HG02763 (cell line): ENCODE measurements around the gene CIBAR2.

Experiments
- ATAC-seq: cut with Tn5 transposase; IDR thresholded peaks from one replicate; pipeline ENCODE4 v1.9.1; 2021; ENCODE audit warnings: mild to moderate bottlenecking, moderate library complexity; ENCODE audit not compliant: unreplicated experiment

The CIBAR2 gene

DNA sequence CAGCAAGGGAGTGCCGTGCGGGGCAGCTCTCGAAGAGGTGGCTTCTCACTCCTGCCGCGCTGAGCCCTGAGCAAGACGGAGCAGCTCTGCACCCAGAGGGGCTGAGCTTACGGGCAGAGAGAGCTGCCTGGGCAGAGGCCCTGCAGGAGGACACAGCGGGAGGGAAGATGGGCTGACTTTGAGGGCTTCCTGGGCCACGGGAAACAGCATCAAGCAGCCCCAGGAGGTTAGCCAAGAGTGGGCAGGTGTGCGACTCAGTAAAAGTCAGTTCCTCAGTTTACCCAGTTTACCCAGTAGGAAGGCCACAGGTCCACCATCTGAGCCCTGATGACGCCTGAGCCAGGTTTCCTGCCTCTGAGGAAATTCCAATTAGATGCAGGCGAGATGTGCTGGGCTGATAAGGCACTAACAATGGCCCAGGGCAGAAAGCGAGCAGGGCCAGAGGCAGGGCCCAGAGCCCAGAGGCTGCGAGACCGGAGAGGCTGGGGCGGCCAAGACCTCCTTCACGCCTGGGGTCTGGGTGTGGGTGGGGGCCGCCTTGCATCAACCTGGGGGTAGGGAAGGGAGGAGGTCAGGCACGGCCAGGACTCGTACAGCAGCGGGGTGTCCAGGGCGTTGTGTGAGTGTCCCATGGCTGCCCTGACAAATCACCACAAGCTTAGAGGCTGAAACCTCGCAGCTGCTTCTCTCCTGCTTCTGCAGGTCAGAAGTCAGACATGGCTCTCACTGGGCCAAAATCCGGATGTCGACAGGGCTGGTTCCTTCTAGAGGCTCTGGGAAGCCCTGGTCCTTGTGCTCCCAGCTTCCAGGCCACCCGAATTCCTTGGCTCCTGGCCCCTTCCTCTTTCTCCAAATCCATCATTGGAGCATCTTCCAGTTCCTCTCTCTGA lies 32.0 kb upstream of the CIBAR2 start:
- no peak for ATAC-seq

DNA sequence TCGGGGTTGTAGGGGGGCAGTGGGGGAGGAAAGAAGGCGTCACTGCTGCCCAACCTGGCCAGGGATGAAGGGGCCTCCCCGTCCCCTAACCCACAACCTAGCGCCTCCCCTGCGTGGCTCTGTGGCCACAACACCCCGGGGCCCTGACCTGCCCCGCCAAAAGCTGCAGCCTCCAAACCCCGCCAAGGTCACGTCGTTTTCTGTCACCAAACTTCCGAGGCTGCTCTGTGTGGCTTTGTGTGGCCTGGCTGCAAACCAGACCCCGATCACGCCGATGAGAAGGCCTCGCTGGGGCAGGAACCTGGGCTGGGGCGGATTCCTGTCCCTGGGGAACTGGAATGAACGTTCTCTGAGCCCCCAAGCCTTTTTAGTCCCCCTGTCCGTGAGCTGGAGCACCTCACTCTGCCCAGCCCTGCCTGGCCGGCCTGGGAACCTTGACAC lies 30.5 kb upstream of the CIBAR2 start:
- no peak for ATAC-seq

DNA sequence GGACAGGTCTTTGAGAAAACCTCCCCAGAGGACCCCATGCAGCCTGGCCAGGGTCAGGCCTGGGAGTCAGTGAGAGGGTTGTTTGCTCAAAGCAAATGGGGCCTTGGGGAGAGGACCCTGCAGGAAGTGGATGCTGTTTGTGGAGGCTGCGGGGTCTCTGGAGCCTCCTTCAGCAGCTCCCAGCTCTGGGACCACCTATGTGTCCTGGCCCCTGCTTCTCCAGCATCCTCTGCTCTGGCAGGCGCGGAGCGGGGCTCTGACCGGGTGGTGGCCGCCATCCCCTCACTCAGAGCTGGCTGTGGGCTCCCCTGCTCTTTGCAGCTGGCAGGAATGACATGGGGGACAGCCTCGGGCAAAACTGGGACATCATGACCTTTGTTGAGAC lies 29.8 kb upstream of the CIBAR2 start:
- ATAC-seq = no peak

DNA sequence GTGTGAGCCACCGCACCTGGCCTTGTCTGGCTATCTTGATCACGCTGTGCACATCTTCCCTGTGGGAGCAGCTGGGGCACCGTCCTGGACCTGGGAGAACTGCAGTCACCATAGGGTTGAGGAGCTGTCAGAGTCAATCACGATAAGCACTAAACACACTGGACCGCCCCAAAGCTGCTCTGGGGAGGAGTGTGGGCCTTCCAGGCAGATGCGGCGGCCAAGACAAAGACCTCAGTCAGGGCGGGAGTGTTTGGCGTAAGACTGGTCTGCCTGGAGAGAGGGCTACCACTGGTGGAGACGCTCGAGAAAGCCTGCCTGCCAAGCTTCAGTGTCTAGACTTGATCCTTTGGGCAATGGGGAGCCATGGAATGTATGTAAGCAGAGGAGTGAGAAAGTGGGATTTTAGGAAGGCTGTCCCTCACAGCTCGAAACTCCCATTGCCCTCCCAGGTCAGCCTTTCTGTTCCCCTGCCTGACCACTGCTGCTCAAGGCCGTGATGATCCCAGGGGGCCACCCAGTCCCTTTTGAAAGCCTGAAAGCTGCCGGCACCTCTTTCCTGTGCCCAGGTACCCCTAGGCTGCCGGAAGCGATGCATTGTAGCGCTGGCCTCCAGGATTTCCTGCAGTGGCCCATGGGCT lies 29.3 kb upstream of the CIBAR2 start:
- no peak for ATAC-seq

DNA sequence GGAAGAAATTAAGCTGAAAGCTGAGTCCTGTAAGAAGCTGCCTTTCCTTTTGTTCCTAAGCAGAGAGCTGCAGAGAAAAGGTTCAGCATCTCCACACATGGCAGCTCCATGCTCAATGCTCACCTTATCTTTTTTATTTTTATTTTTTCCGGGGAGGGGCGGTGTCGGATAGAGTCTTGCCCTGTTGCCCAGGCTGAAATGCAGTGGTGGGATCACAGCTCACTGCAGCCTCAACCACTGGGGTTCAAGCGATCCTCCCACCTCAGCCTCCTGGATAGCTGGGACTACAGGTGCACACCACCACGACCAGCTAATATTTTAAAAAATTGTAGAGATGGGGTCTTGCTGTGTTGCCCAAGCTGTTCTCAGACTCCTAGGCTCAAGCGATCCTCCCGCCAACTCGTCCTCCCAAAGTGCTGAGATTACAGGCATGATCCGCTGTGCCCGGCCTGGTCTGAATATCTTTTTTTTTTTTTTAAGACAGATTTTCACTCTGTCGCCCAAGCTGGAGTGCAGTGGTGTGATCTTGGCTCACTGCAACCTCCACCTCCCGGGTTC lies 28.3 kb upstream of the CIBAR2 start:
- no peak for ATAC-seq

DNA sequence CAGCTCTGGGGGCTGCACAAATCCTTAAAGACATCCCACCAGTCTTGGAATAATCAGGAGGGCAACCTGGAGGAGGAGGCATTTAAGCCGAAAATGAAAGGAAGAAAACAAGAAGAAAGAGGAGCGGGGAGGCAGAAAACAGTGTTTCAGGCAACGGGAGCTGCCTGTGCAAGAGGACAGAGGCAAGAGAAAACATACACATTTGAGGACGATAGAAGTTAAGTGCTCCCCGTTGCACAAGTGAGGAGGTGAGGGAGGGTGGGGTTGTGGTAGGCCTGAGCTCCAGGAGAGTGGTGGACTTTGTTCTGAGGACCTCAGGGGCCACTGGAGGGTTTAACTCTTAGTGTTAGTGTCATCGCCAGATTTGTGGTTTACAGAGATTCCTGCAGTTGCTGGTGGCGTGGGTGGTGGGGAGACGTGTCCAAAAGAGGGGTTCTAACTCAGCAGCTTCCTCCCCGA lies 27.6 kb upstream of the CIBAR2 start:
- ATAC-seq = no peak

DNA sequence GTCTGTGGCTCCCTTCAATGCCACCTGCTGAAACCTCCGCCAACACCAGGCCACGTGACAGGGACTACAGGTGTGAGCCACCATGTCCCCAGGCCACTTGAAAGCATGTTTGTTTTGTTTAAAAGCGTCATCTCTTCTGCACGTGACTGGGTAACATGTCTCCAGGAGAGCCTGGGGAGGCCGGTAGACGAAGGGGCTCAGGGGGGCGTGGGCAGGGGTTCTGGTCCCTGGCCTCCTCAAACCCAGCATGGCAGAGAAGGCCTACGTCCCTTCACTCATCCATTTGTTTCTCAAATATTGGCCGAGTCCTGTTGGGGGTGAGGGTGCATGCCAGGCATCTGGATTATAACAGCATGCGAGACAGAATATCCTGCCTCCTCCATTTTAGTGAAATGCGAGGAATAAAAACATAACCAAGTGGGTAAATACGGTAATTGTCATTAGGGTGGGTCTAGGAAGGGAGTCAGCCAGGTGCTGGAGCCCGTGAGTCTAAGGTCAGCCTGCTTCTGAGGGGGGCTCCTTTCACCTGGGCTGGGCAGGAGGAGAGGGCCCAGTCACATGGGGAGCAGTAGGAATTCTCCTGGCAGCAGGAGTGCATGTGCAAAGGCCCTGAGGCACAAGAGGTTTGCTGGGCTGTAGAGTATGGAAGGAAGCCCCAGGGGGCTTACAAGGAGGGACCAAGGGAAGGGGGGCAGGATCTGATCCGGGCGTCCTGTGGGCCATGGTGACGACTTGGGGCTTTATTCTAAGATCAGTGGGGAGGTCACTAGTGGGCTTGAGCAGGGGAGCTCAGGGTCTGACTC lies 26.8 kb upstream of the CIBAR2 start:
- ATAC-seq = no peak

DNA sequence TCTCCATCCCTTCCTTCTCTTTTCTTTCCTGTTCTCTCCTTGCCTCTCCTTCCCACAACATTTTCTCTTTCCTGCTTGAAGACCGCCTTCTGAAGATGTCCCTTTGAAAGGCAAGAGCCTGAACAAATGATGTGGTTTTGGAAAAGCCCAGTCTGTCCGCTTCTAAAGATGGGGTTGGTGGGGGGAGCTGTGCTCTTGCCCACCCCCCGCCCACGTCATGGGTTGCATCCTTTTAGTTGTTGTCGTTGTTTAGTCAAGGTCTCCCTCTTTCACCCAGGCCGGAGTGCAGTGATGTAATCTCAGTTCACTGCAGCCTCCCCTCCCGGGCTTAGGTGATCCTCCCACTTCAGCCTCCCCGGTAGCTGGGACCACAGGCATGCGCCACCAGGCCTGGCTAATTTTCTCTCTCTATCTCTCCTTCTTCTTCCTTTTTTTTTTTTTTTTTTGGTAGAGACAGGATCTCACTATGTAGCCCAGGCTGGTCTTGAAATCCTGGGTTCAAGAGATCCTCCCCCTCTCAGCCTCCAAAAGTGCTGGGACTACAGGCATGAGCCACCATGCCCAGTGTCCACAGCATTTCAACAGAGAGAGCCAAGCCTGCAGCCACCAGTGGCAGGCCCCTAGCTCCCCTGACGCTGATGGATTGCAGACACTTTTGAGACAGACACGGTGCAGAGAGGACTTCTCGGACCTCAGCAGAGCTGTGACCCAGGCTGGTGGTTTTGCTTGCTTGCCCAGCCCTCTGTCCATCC lies 26.0 kb upstream of the CIBAR2 start:
- no peak for ATAC-seq

DNA sequence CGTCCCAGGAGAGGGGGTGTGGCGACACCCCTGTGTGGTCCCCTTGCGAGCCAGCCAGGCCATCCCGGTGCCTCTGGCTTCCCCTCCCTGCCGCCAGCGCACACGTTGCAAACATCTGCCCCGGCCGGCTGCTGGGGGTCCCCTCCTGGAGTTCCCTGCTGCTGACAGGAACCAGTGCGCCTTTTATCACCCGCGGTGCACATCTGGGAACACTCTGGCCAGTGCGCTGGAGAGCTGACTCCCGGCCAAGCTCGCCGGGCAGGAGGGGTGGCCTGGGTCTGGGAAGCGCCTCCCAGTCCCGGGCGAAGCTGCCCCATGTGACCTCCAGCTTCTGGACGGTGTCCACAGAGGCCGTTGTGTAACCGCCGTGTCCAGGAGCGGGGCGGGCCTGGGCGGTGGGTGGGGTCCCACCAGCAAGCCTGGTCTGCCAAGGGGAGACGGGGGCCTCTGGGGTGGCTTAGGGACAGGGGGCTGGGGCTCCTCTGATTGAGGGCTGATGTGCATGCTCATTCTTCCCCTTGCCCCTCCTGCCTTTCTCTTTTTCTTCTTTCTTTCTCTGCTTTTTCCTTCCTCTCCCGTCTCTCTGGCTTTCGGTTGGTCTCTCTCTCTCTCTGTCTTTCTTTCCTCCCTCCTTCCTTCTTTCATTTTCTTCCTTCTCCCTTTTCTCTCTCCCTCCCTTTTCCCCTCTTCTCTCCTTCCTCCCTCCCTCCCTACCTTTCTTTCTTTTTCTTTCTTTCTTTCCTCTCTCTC lies 25.2 kb upstream of the CIBAR2 start:
- ATAC-seq = no peak

DNA sequence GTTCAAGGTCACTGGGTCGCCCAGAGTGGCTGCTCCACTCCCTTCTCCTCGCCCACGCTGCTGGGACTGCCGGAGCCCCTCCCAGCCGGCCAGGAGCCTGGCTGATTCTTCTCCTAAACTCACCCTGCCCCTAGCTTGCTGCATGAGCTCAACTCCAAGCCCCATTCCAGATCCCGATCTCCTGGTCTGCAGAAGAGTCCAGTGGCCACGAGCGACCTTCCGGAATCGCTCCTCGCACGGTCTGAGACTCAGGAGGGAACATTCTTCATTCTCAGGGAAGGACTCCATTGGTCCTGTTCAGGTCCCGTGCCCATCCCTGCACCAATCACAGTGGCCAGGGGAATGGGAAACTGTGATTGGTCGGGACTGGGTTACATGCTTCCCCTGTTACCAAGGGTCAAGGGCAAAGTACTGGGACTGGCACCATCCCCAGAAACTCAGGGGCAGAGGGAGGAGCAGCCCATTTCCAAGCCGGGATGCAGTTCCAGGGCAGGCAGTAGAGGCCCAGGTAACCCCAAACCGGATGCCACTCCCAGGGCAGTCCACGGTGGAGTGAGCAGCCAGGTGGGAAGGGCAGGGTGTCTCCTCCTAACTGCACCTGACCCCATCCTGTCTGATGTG lies 24.5 kb upstream of the CIBAR2 start:
- ATAC-seq = no peak

DNA sequence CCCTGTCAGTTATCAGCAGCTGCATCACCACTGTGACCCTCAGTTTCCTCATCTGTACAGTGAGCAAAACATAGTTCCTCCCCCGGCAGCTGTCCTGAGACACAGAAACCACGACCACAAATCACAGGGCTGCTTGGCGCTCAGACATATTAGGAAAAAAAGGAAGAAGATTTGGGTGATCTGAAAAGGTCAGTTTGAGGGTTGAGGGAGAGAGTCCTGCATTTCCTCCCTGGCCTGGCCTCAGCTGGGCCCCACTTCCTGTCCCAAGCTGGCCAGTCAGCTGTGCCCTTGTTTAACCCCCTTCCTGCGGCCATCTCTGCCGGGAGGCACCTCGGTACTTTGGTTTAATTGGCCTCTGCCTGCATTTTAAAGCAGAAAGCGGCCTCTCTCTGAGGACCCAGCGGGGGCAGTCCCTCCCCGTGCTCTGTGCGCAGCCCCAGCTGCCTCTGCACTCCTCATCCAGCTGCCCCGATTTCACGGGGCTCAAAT lies 24.0 kb upstream of the CIBAR2 start:
- no peak for ATAC-seq

DNA sequence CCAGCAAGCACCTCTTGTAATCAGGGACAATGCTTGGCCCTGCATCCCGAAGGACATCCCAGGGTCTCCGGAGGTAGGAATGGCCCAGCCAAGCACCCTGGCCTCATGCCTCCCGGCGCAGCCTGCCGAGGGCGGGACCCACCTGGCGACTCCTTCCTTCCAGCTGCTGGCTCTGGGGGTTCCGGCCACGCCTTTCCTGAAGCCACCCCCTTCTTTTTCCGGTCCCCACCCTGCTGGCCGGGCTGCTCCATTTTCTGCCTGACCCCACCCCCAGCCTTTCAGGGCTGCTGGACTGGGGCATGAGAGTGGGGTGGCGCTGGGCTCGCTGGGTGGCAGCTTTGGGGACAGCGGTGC lies 22.5 kb upstream of the CIBAR2 start:
- no peak for ATAC-seq

DNA sequence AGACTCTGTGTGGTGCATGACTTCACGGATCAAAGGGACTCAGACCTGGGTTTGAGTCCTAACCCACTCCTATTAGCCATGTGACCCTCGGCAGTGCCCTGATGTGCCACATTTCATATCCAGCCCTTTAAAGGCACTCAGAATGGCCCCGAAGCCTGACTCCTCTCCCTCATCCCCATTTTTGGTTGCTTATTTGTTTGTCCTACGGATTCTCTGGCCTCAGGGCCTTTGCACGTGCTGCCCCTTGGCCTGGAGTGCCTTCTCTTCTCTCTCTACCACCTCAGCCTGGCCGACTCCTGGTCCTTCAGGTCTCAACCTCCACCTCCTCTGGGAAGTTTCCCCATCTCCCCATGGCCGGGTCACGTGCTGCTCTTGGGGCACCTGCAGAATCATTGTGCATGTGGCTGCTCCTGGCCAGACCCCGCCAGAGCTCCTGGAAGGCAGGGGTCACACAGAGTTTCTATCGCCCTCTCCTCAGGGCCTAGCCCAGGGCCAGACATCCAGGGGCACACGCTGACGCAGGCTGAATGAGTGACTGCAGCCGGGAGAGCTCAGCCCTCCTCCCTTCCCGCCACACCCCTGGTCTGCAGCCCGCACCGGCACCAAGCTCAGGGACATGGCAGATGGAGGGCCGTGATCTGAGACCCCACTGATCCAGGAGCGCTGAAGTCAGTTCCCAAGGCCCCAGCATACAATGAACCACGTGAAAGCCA lies 22.0 kb upstream of the CIBAR2 start:
- no peak for ATAC-seq

DNA sequence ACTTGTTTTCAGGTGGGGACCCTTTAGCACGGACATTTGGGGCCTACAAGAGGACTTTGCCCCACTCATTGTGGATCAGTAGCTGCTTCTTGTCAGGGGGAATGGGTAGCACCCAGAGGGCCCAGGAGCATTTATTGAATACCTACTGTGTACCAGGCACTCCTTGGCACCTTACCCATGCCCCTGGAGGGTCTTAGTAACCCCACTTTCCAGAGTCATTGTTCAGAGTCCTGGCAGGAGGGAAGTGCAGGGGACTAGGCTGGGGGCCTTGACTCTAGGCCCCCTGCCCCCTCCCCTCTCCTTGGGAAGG lies 21.0 kb upstream of the CIBAR2 start:
- ATAC-seq = no peak

DNA sequence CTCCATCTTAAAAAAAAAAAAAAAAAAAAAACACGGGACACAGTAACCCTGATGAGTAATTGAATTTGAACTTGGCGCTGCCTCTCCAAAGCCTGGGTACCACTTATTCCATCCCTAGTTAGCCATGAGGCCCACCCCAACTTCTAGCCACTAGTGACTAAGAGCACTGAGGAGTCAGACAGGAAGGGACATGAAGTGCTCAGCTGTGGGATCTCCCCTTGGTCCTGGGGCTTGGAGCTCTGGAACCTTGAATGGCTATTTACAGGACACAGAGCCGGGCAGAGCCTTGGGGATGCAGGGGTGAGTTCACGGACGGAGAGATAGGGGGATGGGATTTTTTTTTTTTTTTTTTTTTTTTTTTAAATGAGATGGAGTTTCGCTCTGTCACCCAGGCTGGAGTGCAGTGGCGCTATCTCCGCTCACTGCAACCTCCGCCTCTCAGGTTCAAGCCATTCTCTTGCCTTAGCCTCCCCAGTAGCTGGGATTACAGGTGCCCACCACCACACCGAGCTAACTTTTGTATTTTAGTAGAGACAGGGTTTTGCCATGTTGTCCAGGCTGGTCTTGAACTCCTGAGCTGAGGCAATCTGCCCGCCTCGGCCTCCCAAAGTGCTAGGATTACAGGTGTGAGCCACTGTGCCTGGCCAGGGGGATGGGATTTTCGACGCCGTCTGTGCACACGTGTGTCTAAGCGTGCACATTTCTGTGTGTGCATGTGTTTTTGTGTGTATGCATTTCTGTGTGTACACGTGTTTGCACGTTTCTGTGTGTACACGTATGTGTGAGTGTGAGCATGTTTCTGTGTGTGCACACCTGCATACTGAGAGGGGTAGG lies 20.4 kb upstream of the CIBAR2 start:
- ATAC-seq = no peak

DNA sequence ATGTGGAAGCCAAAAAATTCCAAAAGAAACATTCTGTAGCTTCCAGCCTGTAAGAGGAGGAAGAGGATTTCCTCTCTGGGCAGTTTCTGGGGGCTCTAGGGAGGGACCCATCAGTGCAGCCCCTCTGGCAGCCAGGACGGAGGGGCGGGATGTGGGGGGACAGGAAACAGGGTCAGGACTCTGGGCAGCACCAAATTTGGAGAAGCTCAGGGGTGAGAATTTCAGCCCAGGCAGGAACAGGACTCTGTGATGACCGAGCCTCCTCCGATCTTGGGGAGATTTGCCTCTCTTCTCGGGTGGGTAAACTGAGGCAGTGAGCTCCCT lies 18.4 kb upstream of the CIBAR2 start:
- ATAC-seq = no peak

DNA sequence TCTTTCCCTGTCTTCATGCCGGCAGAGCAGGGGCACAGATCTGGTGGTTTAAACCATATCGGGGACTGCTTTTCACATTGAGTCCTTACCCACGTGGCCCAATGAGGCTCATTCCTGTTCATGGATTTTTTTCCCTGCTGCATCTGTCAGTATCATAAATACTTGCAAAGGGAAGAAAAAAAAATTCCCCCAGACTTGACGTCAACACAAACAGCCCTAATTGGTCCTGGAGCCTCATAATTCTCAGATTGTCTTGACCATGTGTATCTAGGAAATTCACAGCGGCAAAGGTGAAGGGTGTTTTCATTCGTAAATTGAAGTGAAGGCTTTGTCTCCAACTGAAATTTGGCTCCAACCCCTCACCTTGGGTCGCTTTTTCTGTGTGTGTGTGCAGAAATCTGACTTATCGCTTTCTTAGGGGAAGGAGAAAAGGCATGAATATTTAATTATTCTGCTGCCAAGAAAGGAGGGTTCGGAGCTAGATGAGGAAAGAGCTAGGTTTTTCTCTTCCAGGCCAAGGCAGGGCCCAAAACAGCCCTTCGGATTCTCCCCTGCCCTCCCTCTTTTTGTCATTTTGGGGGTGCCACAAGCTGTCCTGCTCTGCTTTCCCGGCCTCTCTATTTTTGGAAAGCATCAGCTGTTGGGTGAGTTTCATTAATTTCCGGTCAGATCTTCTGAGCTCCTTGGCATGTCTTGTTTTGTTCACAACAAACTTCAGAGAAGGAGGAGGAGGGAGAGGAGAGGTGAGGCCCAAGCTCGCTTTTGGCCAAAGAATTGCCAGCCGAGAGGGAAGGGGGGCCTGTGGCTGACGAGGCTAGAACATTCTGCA lies 17.8 kb upstream of the CIBAR2 start:
- ATAC-seq = no peak
